ENCODE measurements around the gene EML5. TPM values are rescaled to one million over a fixed set of nuclear protein-coding genes. Genes with fewer than 3 reads are reported as not detected.
A peak's percentile ranks its signal among the peaks of the same experiment; 100 is the strongest.

Gene EML5
- total RNA-seq, 1 experiment from 2014 or later, result 1.8 TPM

DNA sequence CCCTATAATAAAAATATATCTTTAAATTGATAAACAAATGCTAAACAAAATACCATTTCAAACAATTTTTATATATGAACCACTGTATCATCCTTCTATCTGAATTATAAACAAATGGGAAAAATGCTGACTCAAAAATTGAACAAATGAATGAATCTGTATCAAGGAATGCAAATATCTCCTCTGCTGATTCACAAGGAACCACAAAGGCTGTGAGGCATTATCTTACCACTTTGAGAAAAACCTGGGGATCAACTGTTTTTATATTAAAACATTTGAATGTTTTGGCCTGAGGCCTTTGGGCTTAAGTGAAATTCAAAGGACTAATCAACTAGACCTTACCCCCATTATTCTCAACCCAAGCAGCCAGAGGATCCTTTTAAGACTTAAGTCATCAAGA lies 86.3 kb downstream of the EML5 start (continued):
- TF ChIP-seq REST (IDR thresholded peaks at IDR 0.05; ENCODE audit: low read depth), result no peak
- TF ChIP-seq ZNF274 (IDR thresholded peaks at IDR 0.05; ENCODE audit: low read depth, low read length), result no peak
- no peak for TF ChIP-seq EZH2phosphoT487 (IDR thresholded peaks at IDR 0.05; ENCODE audit: borderline replicate concordance)
- no peak for TF ChIP-seq MAX (IDR thresholded peaks at IDR 0.05)
- TF ChIP-seq EZH2 (IDR thresholded peaks at IDR 0.05), result no peak
- no peak for TF ChIP-seq CEBPB (IDR thresholded peaks at IDR 0.05; ENCODE audit: low read depth)
- TF ChIP-seq RAD21 (IDR thresholded peaks at IDR 0.05; ENCODE audit: low read depth), result no peak

DNA sequence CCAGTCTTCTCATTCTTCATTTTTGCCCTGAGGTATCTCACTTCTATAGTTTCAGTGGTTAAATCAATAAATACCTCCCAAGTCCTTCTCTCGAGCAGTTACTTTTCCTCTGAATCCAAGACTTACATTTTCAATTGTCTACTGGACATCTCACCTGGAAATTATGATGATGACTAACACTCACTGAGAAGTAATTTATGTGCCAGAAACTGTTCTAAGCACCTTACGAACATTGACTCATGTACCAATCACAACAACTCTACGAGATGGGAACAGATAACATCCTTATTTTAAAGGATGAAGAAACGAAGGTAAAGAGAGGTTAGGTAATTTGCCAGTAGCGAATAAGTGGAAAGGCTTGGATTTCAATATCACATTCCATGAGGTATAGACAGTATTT lies 94.1 kb downstream of the EML5 start:
- intact Hi-C loops (cut with micrococcal nuclease), result no loop called here
- H3K79me2 ChIP-seq (ENCODE audit: insufficient read depth, low read length), result no peaks in the 10 kb centered on the region
- H3K4me1 ChIP-seq (ENCODE audit: control insufficient read depth in 1 of 2, insufficient read depth in 2 of 2, low read length in 2 of 2), result peaks cover 0 to 10% of the 10 kb centered on the region in 2 experiments; a peak in 2 of 4 replicates
- no peaks in the 10 kb centered on the region for H3K9me3 ChIP-seq (ENCODE audit: control insufficient read depth in 1 of 2, insufficient read depth in 1 of 2, low read depth in 1 of 2, low read length in 2 of 2)
- H3K36me3 ChIP-seq (ENCODE audit: control insufficient read depth in 1 of 2, insufficient read depth in 2 of 2, low read length in 2 of 2), result no peaks in the 10 kb centered on the region
- no peaks in the 10 kb centered on the region for H3K9me2 ChIP-seq (ENCODE audit: insufficient read depth)
- no peak overlapping the region for H3K27ac ChIP-seq (ENCODE audit: low read depth, low read length)
- peak overlapping the region; percentile 36 for H3K4me2 ChIP-seq (ENCODE audit: low read length)
- H3K4me3 ChIP-seq (replicated peaks in 1 of 2; ENCODE audit: low read depth in 1 of 2, low read length in 2 of 2), result no peak overlapping the region
- DNase-seq (ENCODE audit: low read depth, low spot score) (peak; percentile 7), ATAC-seq (no peak; the same call in 1 of the 2 replicates)
- ChIA-PET RAD21 (ENCODE audit: low non-redundant PET in 1 of 2, low total read pairs in 2 of 2, uncharacterized antibody in 2 of 2, unreplicated experiment in 2 of 2) (no interaction called here), CTCF (no interaction called here), POLR2A (no interaction called here)
- no peaks in the 10 kb centered on the region for H4K20me1 ChIP-seq (ENCODE audit: insufficient read depth)
- no peak overlapping the region for H3K9ac ChIP-seq (ENCODE audit: low read length)
- H3K27me3 ChIP-seq (ENCODE audit: insufficient read depth, low read length), result no peaks in the 10 kb centered on the region
- H2AFZ ChIP-seq (ENCODE audit: low read depth, low read length, poor library complexity, severe bottlenecking), result no peak overlapping the region
- no TSS peak for BruUV-seq (replicated peaks)
- TF ChIP-seq FOSL1 (IDR thresholded peaks at IDR 0.05; ENCODE audit: low read depth), result peak; percentile 41; the same call in 1 of the 2 replicates
- 0 out of 2 replicates have a peak, but pooled peaks have one; percentile 19 for TF ChIP-seq JUND (IDR thresholded peaks at IDR 0.05)
- no peak for TF ChIP-seq RAD21 (IDR thresholded peaks at IDR 0.05; ENCODE audit: low read depth)
